Endothelial cell of umbilical vein (primary cell): ENCODE results near the gene INTS6L. TPM values are rescaled to one million over a fixed set of nuclear protein-coding genes. Genes with fewer than 3 reads are reported as not detected.

Experiments
- BruUV-seq: library from RNA; stranded (reverse); fragments of 400-500 nt; replicated peaks from 2 replicates; lab custom pipeline; 2021; lab: Mats Ljungman, UMichigan
- CTCF ChIA-PET: fragments of 300-600, 350-600 bp; sonication (Branson Sonifier 250); formaldehyde crosslinking; loops from one replicate; lab custom pipeline; 2021; ENCODE audit warnings: antibody characterized with exemption, inconsistent platforms; lab: Charles Lee
- POLR2A ChIA-PET: fragments of 300-600, 350-600 bp; sonication (Branson Sonifier 250); formaldehyde crosslinking; loops from one replicate; lab custom pipeline; 2021; ENCODE audit warnings: antibody characterized with exemption, inconsistent platforms; lab: Charles Lee
- DNase-seq: peaks from one replicate; pipeline ENCODE4 v3.0.0-alpha.2; 2011; ENCODE audit warnings: low read depth, low spot score
- FAIRE-seq: peaks from 2 replicates; lab custom pipeline; 2011; peaks lifted over from hg19 to GRCh38; lab: Jason Lieb, UNC
- H2AFZ ChIP-seq: 2 replicates; pipeline ENCODE4 v1.6.0; 2012; ENCODE audit warnings: low read depth, low read length, control low read depth, inconsistent platforms
- H3K27ac ChIP-seq: 2 replicates; pipeline ENCODE4 v1.5.1; 2011; ENCODE audit warnings: low read depth, mild to moderate bottlenecking, control low read depth, low read length, moderate library complexity; ENCODE audit not compliant: insufficient read depth
- H3K27me3 ChIP-seq, 2 experiments: 2 replicates each; pipeline versions ENCODE4 v1.6.0 to v1.6.1; 2011; ENCODE audit warnings: low read length in 2 of 2, mixed read lengths in 1 of 2; ENCODE audit not compliant: control insufficient read depth in 2 of 2, insufficient read depth in 2 of 2
- H3K36me3 ChIP-seq, 2 experiments: 2 replicates in 1 of 2; 3 replicates in 1 of 2; pipeline ENCODE4 v1.5.1; 2011; ENCODE audit warnings: low read length in 2 of 2, mild to moderate bottlenecking in 1 of 2, moderate library complexity in 1 of 2; ENCODE audit not compliant: control insufficient read depth in 2 of 2, insufficient read depth in 2 of 2; ENCODE audit errors: extremely low read depth in 1 of 2
- H3K4me1 ChIP-seq: 3 replicates; pipeline ENCODE4 v1.5.1; 2011; ENCODE audit warnings: mild to moderate bottlenecking, low read length; ENCODE audit not compliant: control insufficient read depth, insufficient read depth; ENCODE audit errors: extremely low read depth
- H3K4me2 ChIP-seq: 2 replicates; pipeline ENCODE4 v1.6.1; 2011; ENCODE audit warnings: low read length, control low read depth, mixed read lengths; ENCODE audit not compliant: insufficient read depth
- H3K4me3 ChIP-seq, 3 experiments: fragments of 200-600 bp in 1 of 3; sonication (generic), shearing (Covaris generic) in 1 of 3; replicated peaks in 1 of 3; 2 replicates each; pipeline ENCODE4 v1.5.1; 2011 to 2016; ENCODE audit warnings: control low read depth in 3 of 3, low read length in 3 of 3, mild to moderate bottlenecking in 2 of 3, inconsistent platforms in 1 of 3, low read depth in 1 of 3, moderate library complexity in 1 of 3; ENCODE audit not compliant: insufficient read depth in 1 of 3
- H3K79me2 ChIP-seq: 2 replicates; pipeline ENCODE4 v1.6.0; 2012; ENCODE audit warnings: low read length, inconsistent platforms; ENCODE audit not compliant: control insufficient read depth, insufficient read depth
- H3K9ac ChIP-seq: replicated peaks from 2 replicates; pipeline ENCODE3; 2011; ENCODE audit warnings: low read length, control low read depth; ENCODE audit not compliant: insufficient read depth; ENCODE audit errors: extremely low read depth
- H3K9me1 ChIP-seq: replicated peaks from 3 replicates; pipeline ENCODE4 v1.6.0; 2011; ENCODE audit warnings: mild to moderate bottlenecking, low read length; ENCODE audit not compliant: control insufficient read depth, insufficient read depth; ENCODE audit errors: extremely low read depth
- H3K9me3 ChIP-seq: replicated peaks from 2 replicates; pipeline ENCODE4 v1.5.1; 2012; ENCODE audit warnings: low read length, inconsistent platforms; ENCODE audit not compliant: control insufficient read depth, insufficient read depth
- H4K20me1 ChIP-seq: replicated peaks from 2 replicates; pipeline ENCODE3; 2011; ENCODE audit warnings: mild to moderate bottlenecking, low read length; ENCODE audit not compliant: control insufficient read depth, insufficient read depth; ENCODE audit errors: extremely low read depth
- CTCF ChIP-seq, 2 donors: IDR thresholded peaks; 1 replicate in 1 of 2; 2 replicates in 1 of 2; pipeline ENCODE4 v1.5.1; 2011; ENCODE audit warnings: low read length in 2 of 2, mild to moderate bottlenecking in 2 of 2, moderate library complexity in 2 of 2, control low read depth in 1 of 2, inconsistent platforms in 1 of 2, low read depth in 1 of 2; ENCODE audit not compliant: insufficient read depth in 1 of 2; ENCODE audit errors: extremely low read depth in 1 of 2
- EZH2 ChIP-seq: IDR thresholded peaks from 2 replicates; pipeline ENCODE4 v1.6.1; 2012; ENCODE audit warnings: borderline replicate concordance, low read depth, mild to moderate bottlenecking, moderate library complexity, low read length, inconsistent platforms; ENCODE audit not compliant: severe bottlenecking
- FOS ChIP-seq: IDR thresholded peaks from 2 replicates; pipeline ENCODE4 v1.6.1; 2011; ENCODE audit warnings: mild to moderate bottlenecking, low read length, moderate library complexity, borderline replicate concordance; ENCODE audit not compliant: insufficient read depth
- GATA2 ChIP-seq: IDR thresholded peaks from 2 replicates; pipeline ENCODE4 v1.7.0; 2011; ENCODE audit warnings: low read depth, mild to moderate bottlenecking, moderate library complexity, mixed read lengths, low read length; ENCODE audit not compliant: insufficient read length, insufficient read depth
- JUN ChIP-seq: IDR thresholded peaks from 2 replicates; pipeline ENCODE4 v1.6.1; 2011; ENCODE audit warnings: borderline replicate concordance, low read depth; ENCODE audit not compliant: insufficient read length, insufficient read depth
- MYC ChIP-seq: IDR thresholded peaks from one replicate; pipeline ENCODE4 v1.6.1; 2011; ENCODE audit warnings: mild to moderate bottlenecking, low read depth, low read length
- POLR2A ChIP-seq: IDR thresholded peaks from 2 replicates; pipeline ENCODE4 v1.6.1; 2012; ENCODE audit warnings: low read depth, mild to moderate bottlenecking, control low read depth, low read length
- POLR2AphosphoS5 ChIP-seq: IDR thresholded peaks from 2 replicates; pipeline ENCODE4 v1.6.1; 2012; ENCODE audit warnings: low read depth, mild to moderate bottlenecking, control low read depth, low read length, moderate library complexity; ENCODE audit not compliant: insufficient read depth
- dilution Hi-C: fragments of 300-500 bp; cut with MboI; formaldehyde crosslinking; loops from one replicate; pipeline ENCODE4 v1.15.0; 2019; ENCODE audit warnings: low sequenced_read_pairs; ENCODE audit not compliant: extremely low pct_ligation_motif_present
- intact Hi-C: fragments of 100-400 bp; cut with micrococcal nuclease; formaldehyde crosslinking; loops from one replicate; pipeline ENCODE4 v1.10.0; 2022
- polyA plus RNA-seq, 4 experiments: library from polyadenylated mRNA; depleted of rRNA in 3 of 4; stranded (reverse) in 3 of 4; unstranded in 1 of 4; fragments of >200 nt; gene quantifications; 2 replicates each; pipeline versions ENCODE4 v1.2.1 to v1.2.3, GENCODE V29; 2011 to 2012; ENCODE audit warnings: missing spikeins in 1 of 4
- total RNA-seq: library from RNA; stranded (reverse); gene quantifications from 2 replicates; pipeline ENCODE4 v1.2.3, GENCODE V29; 2021
- TF ChIP-seq, protein P1 (sequence below): IDR thresholded peaks from 2 replicates; pipeline ENCODE4 v1.6.1; 2011; ENCODE audit not compliant: insufficient read depth, insufficient read length

INTS6L gene
- total and polyA plus RNA-seq, 2 donors (not counting 3 experiments of a cell fraction or from before 2014, with no cell fraction given) = 5.2 to 7.5 TPM

GRCh38 chrX:135513130-135513515 is 7.3 kb upstream of the INTS6L start:
- dilution Hi-C loops = no loop called here
- no peaks in the 10 kb centered on the region for H3K27me3 ChIP-seq
- intact Hi-C loops = no loop called here
- H3K4me1 ChIP-seq = no peaks in the 10 kb centered on the region
- BruUV-seq = no TSS peak
- TF ChIP-seq JUN (no peak), CTCF (IDR thresholded peaks at IDR 0.05; ENCODE audit: extremely low read depth in 1 of 2, insufficient read depth in 1 of 2, low read depth in 1 of 2, low read length in 2 of 2) (no peak), MYC (no peak), FOS (no peak), EZH2 (no peak), POLR2A (no peak), GATA2 (no peak), POLR2AphosphoS5 (no peak)
- TF ChIP-seq, protein P1, sequence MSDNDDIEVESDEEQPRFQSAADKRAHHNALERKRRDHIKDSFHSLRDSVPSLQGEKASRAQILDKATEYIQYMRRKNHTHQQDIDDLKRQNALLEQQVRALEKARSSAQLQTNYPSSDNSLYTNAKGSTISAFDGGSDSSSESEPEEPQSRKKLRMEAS = no peak
- ChIA-PET CTCF (no interaction called here), POLR2A (no interaction called here)
- H2AFZ ChIP-seq = no peak overlapping the region
- no peaks in the 10 kb centered on the region for H3K79me2 ChIP-seq
- no peak overlapping the region for H3K9ac ChIP-seq
- H3K9me1 ChIP-seq = no peaks in the 10 kb centered on the region
- H3K27ac ChIP-seq = no peak overlapping the region
- no peaks in the 10 kb centered on the region for H4K20me1 ChIP-seq
- no peaks in the 10 kb centered on the region for H3K36me3 ChIP-seq
- H3K4me2 ChIP-seq = no peak overlapping the region
- FAIRE-seq (no peak), DNase-seq (peak; percentile 1)
- no peaks in the 10 kb centered on the region for H3K9me3 ChIP-seq
- no peak overlapping the region for H3K4me3 ChIP-seq
